OCI-LY1 (cell line): Measurements from ENCODE around the gene KDM1A.

Experiments used
- EZH2 ChIP-seq: fragments of 200-600 bp; sonication (generic), shearing (Covaris generic); IDR thresholded peaks from 2 replicates; pipeline ENCODE4 v1.8.0; 2017; ENCODE audit warnings: borderline replicate concordance, mixed run types, mild to moderate bottlenecking, antibody characterized with exemption, low read length, moderate library complexity, mixed read lengths
- TF ChIP-seq, protein P1 (sequence below): fragments of 200-600 bp; sonication (generic), shearing (Covaris generic); IDR thresholded peaks from 2 replicates; pipeline ENCODE4 v1.5.1; 2017; ENCODE audit warnings: mild to moderate bottlenecking, antibody characterized with exemption, low read length, moderate library complexity, mixed read lengths

- TF ChIP-seq, protein P1, sequence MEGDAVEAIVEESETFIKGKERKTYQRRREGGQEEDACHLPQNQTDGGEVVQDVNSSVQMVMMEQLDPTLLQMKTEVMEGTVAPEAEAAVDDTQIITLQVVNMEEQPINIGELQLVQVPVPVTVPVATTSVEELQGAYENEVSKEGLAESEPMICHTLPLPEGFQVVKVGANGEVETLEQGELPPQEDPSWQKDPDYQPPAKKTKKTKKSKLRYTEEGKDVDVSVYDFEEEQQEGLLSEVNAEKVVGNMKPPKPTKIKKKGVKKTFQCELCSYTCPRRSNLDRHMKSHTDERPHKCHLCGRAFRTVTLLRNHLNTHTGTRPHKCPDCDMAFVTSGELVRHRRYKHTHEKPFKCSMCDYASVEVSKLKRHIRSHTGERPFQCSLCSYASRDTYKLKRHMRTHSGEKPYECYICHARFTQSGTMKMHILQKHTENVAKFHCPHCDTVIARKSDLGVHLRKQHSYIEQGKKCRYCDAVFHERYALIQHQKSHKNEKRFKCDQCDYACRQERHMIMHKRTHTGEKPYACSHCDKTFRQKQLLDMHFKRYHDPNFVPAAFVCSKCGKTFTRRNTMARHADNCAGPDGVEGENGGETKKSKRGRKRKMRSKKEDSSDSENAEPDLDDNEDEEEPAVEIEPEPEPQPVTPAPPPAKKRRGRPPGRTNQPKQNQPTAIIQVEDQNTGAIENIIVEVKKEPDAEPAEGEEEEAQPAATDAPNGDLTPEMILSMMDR: no peak
- no peak for TF ChIP-seq EZH2
Observed at GRCh38 chr1:23040509-23040908, 21.2 kb downstream of the KDM1A start.
